HL-60/S4 (cell line): ENCODE data around the gene PPP3CA.
"Not testable (repeated sequence)": the region's sequence is repeated elsewhere in the genome, so short reads cannot be mapped to it uniquely, and the experiment has no call there.

Experiments
- in situ Hi-C: fragments of 300-500 bp; cut with MboI; formaldehyde crosslinking; loops from 2 replicates; pipeline ENCODE4 v1.14.3; 2022; ENCODE audit warnings: low sequenced_read_pairs

Gene PPP3CA

DNA sequence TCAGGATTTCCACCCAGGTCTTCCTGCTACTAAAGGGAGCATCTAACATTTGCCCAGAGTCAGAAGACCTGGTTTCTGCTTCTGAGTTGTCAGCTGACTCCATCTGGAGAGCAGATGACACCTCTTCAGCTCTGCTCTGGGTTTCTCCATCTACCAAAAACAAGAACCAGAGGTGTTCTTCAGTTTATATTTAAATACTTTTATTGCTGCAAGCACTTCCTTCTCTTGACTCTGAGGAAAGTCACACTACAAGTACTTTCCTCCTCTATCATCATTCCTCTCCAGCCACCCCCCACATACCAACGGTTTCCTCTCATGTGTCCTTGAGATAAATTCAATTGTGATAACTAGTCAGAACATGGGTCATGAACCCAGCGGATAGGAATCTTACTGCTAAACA is 88.4 kb downstream of the PPP3CA start:
- in situ Hi-C loops: no loop called here

- in situ Hi-C loops: no loop called here
Measured at GRCh38 chr4:101256222-101256621, 91.1 kb downstream of the PPP3CA start.

DNA sequence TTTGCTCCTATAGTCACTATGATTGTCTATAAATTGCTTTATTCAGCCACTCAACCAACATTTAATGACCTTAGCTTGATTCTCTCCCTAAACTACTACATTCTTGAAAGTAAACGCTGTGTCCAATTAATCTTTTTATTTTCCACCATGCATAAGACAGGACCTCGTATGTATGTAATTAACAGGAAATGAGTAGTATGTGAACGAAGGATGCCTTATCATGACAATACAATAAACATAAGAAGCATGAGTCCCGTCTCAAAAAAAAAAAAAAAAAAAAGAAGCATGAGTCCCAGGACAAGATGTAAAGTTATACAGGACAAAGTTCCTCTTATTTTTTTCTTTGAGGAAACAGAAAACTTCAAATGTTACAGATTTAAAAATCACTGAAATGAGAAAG is 92.5 kb downstream of the PPP3CA start:
- in situ Hi-C loops: no loop called here

- in situ Hi-C loops: no loop called here
Measured at GRCh38 chr4:101253121-101253520, 94.2 kb downstream of the PPP3CA start.

DNA sequence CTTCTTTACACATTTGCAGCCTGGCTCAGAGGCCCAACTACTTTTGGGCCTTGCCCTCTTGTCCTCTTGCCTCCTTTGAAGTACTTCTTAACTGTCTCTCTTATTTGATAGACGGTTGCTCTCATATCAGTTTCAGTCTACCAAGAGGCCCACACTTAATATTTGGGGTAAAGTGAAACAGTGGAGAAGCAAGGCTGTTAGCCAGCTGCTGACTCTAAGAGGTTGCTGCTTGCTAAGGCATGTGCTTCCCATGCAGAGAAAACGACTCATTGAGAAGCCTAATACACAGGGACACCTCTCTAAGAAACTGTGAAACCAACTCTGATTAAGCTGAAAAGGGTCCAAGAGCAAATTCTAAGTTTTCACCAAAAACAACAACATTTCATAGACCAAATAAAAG is 94.6 kb downstream of the PPP3CA start:
- in situ Hi-C loops: no loop called here

DNA sequence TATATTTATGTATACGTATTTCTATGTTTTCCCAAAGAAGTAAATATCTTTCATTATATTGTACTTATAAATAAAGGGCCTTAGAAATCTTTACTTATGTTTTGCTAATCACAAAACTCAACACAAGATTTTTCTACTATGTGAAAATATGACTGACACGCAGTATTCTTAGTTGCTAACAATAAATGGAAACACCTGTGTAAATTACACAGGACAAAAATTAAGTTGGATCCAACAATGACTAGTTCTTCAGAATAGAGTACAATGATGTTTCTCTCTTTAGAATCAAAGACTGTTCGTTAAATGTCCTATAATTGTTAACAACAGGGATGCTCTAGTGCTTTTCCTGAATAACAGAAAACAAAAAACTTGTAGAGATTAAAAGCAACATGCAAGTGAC is 96.1 kb downstream of the PPP3CA start:
- in situ Hi-C loops: no loop called here

DNA sequence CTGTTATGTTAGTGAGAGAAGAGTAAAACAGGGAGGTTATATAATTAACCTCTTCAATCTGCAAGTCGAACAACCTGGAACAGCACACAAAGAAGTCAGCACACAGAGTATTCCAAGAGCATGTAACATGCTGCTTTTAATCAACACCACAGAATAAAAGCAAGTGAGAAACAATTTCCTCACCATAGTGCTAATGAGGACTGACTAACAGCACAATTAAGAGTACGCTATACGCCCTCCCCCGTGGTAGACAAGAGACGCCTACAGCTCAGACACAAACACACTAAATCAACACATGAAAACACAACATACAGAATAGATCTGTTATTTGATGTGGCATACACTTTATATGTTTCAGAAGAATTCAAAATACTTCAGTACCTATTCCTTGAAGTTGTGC is 103.0 kb downstream of the PPP3CA start:
- in situ Hi-C loops: no loop called here

- in situ Hi-C loops: no loop called here
Measured at GRCh38 chr4:101242441-101242840, 104.9 kb downstream of the PPP3CA start.

GRCh38 chr4:101240099-101240498 is 107.2 kb downstream of the PPP3CA start:
- in situ Hi-C loops: no loop called here

- in situ Hi-C loops: no loop called here
Measured at GRCh38 chr4:101239665-101240064, 107.7 kb downstream of the PPP3CA start.

GRCh38 chr4:101238706-101239105 is 108.6 kb downstream of the PPP3CA start:
- in situ Hi-C loops: no loop called here

GRCh38 chr4:101237773-101238172 is 109.6 kb downstream of the PPP3CA start:
- in situ Hi-C loops: no loop called here

- in situ Hi-C loops: no loop called here
Measured at GRCh38 chr4:101236097-101236496, 111.2 kb downstream of the PPP3CA start.

GRCh38 chr4:101234141-101234540 is 113.2 kb downstream of the PPP3CA start:
- in situ Hi-C loops: not testable (repeated sequence)

DNA sequence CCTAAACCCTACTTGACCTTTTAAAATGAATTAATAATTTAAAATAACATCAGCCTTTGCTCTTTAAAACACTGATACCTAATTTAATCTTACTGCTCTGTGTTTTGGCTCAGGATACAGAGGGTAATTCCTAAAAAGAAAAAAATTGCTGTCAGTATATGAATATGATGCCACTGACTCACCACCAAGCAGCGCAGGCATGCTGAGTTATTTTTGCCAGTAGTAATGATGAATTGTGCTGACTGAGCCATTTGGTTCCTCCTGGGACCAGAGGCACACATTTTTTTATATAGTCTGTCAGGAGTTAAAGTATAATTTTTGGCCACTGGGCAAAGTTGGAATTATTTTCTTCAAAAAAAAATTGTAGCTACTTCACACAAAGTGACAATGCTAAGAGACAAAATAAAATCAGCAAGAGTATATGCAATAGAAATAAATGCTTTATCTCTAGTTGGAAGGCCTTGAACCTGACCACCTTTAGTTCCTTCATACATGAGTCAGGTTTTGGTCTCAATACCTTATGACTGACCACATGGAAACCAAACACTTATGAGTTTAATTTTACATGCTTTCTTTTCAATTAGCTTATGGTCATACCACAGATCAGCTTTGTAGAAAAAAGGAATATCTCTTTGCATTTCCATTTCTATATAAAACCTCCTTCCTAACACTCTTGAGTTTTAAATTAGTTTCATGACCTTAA is 115.1 kb downstream of the PPP3CA start:
- in situ Hi-C loops: no loop called here

- in situ Hi-C loops: no loop called here
Measured at GRCh38 chr4:101230801-101231426, 116.4 kb downstream of the PPP3CA start.

DNA sequence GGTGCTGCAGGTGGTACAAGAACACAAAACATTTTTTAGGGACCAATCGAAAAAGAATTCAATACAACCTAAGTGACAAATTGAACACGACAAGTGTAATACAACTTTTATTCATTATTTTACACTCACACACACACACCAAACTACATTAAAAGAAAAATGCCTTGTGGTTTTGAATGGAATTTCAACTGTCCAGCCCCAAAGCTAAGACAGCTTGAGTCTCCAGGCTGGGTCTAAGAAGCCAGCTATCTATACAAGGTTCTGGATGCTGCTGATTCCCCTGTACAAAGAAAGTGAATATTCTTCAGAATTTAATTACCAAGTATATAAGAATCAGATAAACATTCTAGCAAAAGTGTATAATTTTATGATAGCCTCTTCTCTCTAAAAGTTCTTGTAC is 118.2 kb downstream of the PPP3CA start:
- in situ Hi-C loops: no loop called here

- in situ Hi-C loops: no loop called here
Measured at GRCh38 chr4:101227715-101228114, 119.6 kb downstream of the PPP3CA start.

- in situ Hi-C loops: no loop called here
Measured at GRCh38 chr4:101224358-101225218, 122.7 kb downstream of the PPP3CA start.

DNA sequence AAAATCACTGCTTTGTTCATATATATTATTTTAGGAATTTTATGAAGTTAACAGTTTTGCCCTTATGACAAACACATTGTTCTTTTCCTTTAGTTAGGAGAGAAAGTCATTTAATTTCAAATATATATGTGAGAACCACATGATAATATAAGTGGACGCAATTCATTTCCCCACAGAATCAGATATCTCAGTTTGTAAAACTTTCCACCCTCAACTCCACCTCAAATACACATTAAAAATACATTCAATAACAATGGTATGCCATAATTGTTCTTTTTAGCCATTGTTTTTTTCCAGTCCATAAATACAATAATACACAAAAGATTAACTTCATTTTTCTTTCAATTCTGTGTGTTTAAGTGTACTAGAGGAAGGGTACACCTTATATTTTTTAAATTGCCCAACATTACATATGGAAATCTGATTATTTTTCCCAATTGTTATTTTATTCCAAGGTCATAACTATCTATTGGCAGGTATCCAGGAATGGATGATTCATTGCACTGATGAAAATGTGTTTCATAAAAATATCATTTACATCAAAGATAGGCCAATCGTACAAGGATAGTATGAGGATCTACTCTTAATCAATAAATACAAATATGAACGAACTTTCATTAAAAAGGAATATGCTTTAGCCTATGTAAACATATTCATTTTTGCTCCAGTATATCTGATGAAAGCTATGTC is 125.0 kb downstream of the PPP3CA start:
- in situ Hi-C loops: no loop called here

DNA sequence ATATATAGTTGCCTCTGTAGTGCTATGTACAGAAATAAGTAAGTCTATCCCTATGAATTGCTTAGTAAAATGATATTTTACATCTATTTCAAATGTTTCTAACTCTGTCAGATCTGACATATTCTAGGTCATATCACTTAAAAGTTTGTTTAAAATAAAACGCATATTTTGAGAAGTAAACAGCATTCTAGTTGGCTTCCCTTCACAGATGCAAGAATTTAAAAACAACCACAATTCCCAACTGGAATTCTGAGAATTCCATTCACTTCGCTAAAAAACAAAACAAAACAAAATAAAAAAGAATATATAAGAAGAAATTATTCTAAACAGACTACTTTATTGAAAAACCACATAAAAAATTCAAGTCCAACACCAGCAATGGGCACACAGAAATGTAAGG is 126.0 kb downstream of the PPP3CA start:
- in situ Hi-C loops: no loop called here
